Measurements from ENCODE around the gene TMEM63B.

TMEM63B gene

DNA sequence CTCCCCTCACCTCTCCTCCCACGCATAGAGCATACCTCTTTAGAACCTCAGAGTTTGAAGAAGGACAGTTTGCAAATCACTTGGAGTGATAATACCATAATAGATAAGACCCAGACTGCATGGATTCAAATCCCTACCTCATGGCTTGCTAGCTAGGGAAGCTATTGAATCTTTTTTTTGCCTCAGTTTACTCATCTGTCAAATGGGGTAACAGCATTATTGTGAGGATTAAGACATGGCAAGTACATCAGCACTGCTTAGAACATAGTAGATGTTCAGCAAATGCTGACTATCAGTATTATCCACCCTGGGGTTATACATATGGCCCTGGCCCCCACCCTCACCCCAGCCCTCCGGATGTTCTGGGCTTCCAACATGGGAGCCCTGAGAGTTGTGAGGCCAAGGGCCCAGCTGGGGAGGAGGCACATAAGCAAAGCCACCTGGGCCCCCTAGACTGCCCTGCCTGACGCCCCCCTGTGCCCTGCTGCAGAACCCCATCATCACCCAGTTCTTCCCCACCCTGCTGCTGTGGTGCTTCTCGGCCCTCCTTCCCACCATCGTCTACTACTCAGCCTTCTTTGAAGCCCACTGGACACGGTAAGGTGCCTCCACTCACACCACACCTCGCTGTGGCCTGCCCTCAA is 22.1 kb downstream of the TMEM63B start:
- H3K4me3 ChIP-seq (ENCODE audit: low read depth, low read length): no peak overlapping the region
- ChIA-PET POLR2A (no interaction called here), CTCF (interaction anchor here (0.7 to 3.6 kb wide), 12 partner anchors 12 to 107 kb away, joined by 3 to 83 read pairs (median 4); no protein-coding TSS in a partner anchor)
- TF ChIP-seq, protein P1, sequence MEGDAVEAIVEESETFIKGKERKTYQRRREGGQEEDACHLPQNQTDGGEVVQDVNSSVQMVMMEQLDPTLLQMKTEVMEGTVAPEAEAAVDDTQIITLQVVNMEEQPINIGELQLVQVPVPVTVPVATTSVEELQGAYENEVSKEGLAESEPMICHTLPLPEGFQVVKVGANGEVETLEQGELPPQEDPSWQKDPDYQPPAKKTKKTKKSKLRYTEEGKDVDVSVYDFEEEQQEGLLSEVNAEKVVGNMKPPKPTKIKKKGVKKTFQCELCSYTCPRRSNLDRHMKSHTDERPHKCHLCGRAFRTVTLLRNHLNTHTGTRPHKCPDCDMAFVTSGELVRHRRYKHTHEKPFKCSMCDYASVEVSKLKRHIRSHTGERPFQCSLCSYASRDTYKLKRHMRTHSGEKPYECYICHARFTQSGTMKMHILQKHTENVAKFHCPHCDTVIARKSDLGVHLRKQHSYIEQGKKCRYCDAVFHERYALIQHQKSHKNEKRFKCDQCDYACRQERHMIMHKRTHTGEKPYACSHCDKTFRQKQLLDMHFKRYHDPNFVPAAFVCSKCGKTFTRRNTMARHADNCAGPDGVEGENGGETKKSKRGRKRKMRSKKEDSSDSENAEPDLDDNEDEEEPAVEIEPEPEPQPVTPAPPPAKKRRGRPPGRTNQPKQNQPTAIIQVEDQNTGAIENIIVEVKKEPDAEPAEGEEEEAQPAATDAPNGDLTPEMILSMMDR (IDR thresholded peaks at IDR 0.05; ENCODE audit: insufficient read depth, low read length, missing control alignments): no peak
- no peak for DNase-seq (ENCODE audit: low read depth, low spot score)

DNA sequence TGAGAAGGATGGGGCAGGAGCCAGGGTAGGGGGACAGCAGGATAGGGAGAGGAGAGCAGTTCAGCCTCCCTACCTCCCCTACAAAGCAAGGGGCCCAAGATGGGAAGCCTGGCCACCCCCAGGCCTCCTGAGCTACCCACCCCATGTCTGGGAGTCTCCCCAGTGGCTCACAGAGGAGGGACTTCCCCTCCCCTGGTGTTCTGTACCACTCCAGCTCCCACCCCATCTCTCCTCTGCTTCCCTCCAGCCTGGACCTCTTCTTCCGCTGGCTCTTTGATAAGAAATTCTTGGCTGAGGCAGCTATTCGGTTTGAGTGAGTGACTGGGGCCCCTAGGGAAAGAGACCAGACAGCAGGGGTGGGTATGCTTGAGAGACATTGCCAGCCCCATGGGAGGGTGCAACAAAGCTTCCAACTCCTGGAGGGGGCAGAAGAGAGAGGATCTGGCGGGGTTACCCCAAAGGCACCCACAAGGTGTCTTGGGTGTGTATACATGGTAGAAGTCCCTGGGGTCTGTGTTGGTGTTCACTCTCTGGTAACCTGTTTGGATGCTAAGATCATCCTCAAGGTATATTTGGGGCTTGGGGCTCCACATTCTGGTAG is 23.1 kb downstream of the TMEM63B start:
- TF ChIP-seq, protein P1 (IDR thresholded peaks at IDR 0.05; ENCODE audit: insufficient read depth, low read length, missing control alignments): no peak
- ChIA-PET CTCF (interaction anchor here (0.8 to 3.6 kb wide), 15 partner anchors 10 to 188 kb away, joined by 3 to 83 read pairs (median 6); no protein-coding TSS in a partner anchor), POLR2A (no interaction called here)
- no peak for DNase-seq (ENCODE audit: low read depth, low spot score)
- no peak overlapping the region for H3K4me3 ChIP-seq (ENCODE audit: low read depth, low read length)

DNA sequence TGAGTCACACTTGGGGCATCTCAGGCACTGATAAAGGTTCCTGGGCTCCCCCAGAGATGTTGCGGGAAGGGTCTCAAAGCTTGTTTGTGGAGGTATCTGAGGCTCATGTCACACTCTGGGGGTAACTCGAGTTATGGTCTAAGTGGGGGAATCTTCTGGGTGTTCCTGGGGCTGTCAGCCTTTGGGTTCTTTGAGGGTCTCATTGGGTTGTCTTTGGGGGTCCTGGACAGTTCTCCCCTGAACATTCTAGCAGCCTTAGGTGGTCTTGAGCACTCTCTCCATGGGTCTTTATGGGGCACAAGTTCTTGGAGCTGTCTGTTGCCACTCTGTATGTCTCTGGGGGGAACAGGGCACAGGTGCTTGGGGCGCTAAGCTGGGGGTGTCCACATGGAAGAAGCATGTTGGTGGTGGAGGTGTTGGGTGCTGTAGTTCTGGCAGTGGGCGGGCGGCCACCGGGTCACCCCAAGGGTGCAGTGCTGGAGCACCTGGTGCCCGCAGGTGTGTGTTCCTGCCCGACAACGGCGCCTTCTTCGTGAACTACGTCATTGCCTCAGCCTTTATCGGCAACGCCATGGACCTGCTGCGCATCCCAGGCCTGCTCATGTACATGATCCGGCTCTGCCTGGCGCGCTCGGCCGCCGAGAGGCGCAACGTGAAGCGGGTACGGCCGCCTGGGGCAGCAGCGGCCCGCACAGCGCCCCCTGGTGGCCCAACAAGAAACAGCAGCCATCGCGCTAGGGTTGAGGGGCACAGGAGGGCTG is 24.2 kb downstream of the TMEM63B start:
- POLR2A ChIA-PET: no interaction called here
- TF ChIP-seq, protein P1 (IDR thresholded peaks at IDR 0.05; ENCODE audit: insufficient read depth, low read length, missing control alignments): peak; percentile 99
- CTCF ChIA-PET: interaction anchor here (0.5 to 3.6 kb wide), 19 partner anchors 9 to 428 kb away, joined by 3 to 83 read pairs (median 4); no protein-coding TSS in a partner anchor
- no peak overlapping the region for H3K4me3 ChIP-seq (ENCODE audit: low read depth, low read length)
- DNase-seq (ENCODE audit: low read depth, low spot score): no peak

DNA sequence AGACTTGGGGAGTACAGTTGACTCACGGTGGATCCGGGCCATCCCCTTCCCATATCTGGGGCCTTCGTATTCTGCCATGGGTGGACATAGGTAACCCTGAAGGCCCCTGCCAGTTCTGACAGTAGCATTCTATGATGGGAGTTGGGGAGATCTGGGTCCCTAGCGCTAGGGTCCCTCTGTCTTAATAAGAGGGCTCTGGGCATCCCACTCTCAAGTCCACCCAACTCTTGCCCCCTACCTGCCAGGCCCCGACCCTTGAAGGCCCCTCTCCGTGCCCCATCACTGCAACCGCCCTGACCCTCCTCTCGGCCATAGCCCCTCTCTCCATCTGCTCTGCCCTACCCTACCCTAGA is 24.7 kb downstream of the TMEM63B start:
- no peak overlapping the region for H3K4me3 ChIP-seq (ENCODE audit: low read depth, low read length)
- ChIA-PET CTCF (interaction anchor here (1.1 to 11.1 kb wide), 18 partner anchors 8 to 82 kb away, joined by 3 to 142 read pairs (median 8); no protein-coding TSS in a partner anchor), POLR2A (no interaction called here)
- TF ChIP-seq, protein P1 (IDR thresholded peaks at IDR 0.05; ENCODE audit: insufficient read depth, low read length, missing control alignments): no peak
- DNase-seq (ENCODE audit: low read depth, low spot score): no peak

DNA sequence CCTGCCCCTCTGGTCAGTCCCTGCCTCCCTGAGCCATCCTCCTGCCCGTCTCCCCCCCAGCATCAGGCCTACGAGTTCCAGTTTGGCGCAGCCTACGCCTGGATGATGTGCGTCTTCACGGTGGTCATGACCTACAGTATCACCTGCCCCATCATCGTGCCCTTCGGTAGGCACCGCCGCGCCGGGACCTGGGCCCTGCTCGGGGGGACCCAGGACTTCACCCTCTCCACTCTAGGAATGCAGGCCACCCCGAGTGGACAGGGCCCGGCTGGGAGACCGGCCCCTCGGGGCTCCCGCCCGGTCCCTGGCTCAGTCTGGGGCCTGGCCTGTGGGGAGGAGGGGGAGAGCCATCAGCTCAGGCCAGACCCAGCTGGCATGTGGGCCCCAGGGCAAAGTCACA is 25.2 kb downstream of the TMEM63B start:
- CTCF ChIA-PET: interaction anchor here (1.0 to 11.1 kb wide), 13 partner anchors 8 to 62 kb away, joined by 3 to 142 read pairs (median 5); no protein-coding TSS in a partner anchor
- DNase-seq (ENCODE audit: low read depth, low spot score): no peak
- POLR2A ChIA-PET: no interaction called here
- H3K4me3 ChIP-seq (ENCODE audit: low read depth, low read length): no peak overlapping the region
- TF ChIP-seq, protein P1 (IDR thresholded peaks at IDR 0.05; ENCODE audit: insufficient read depth, low read length, missing control alignments): no peak

DNA sequence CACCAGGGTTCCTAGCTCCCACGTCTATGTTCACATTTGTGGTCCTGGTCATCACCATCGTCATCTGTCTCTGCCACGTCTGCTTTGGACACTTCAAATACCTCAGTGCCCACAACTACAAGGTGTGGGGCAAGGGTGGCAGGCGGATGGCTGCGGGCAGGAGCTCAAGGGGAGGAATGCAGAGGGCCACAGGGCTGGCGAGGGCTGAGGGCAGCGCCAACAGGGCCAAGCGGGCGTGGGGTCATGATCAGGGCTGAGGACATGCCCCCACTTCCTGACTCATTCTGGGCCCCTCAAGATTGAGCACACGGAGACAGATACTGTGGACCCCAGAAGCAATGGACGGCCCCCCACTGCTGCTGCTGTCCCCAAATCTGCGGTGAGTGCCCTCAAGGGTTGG is 26.7 kb downstream of the TMEM63B start:
- ChIA-PET CTCF (interaction anchor here (0.8 to 11.1 kb wide), 14 partner anchors 9 to 184 kb away, joined by 3 to 142 read pairs (median 6); no protein-coding TSS in a partner anchor), POLR2A (no interaction called here)
- no peak for DNase-seq (ENCODE audit: low read depth, low spot score)
- no peak overlapping the region for H3K4me3 ChIP-seq (ENCODE audit: low read depth, low read length)
- TF ChIP-seq, protein P1 (IDR thresholded peaks at IDR 0.05; ENCODE audit: insufficient read depth, low read length, missing control alignments): no peak

Data from AG04449 (cell line).